Measurements from ENCODE around the gene NOX5.

GRCh38 chr15:68990992-68991500 is 23.4 kb upstream of the NOX5 start:
- TF ChIP-seq EZH2 (IDR thresholded peaks at IDR 0.05; ENCODE audit: insufficient read depth, poor library complexity, severe bottlenecking), result no peak
- no peak for TF ChIP-seq EZH2phosphoT487 (IDR thresholded peaks at IDR 0.05; ENCODE audit: insufficient read depth, low read depth)

Data from GM23248 (cell line).